HFF-Myc (cell line): ENCODE measurements around the gene GRAMD2B.

Experiments
- DNase-seq: peaks from one replicate; pipeline ENCODE4 v3.0.0-alpha.2; 2011; ENCODE audit warnings: low read depth; ENCODE audit errors: extremely low read depth
- H3K4me3 ChIP-seq: replicated peaks from 2 replicates; pipeline ENCODE4 v1.5.1; 2011; ENCODE audit warnings: low read depth, mild to moderate bottlenecking, control low read depth, low read length
- CTCF ChIP-seq: IDR thresholded peaks from 2 replicates; pipeline ENCODE4 v1.5.1; 2012; ENCODE audit warnings: mild to moderate bottlenecking, low read depth, low read length, control low read depth; ENCODE audit errors: missing control alignments

GRAMD2B gene

DNA sequence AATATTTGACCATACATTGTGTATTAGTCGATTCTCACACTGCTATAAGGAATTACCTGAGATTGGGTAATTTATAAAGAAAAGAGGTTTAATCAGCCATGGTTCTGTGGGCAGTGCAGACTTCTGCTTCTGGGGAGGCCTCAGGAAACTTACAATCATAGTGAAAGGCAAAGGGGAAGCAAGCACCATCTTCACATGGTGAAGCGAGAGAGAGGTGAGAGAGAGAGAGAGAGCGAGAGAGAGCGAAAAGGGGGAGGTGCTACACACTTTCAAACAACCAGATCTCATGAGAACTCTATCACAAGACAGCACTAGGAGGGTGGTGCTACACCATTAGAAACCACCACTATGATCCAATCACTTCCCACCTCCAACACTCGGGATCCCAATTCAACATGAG is 4.1 kb upstream of the GRAMD2B start:
- no peak for TF ChIP-seq CTCF
- DNase-seq, result no peak

GRCh38 chr5:126428421-126428820 is 5.2 kb downstream of the GRAMD2B start:
- no peak for DNase-seq
- no peak overlapping the region for H3K4me3 ChIP-seq
- TF ChIP-seq CTCF, result no peak

More for the DNA sequence above, 4.1 kb upstream of the GRAMD2B start:
- H3K4me3 ChIP-seq, result no peak overlapping the region

DNA sequence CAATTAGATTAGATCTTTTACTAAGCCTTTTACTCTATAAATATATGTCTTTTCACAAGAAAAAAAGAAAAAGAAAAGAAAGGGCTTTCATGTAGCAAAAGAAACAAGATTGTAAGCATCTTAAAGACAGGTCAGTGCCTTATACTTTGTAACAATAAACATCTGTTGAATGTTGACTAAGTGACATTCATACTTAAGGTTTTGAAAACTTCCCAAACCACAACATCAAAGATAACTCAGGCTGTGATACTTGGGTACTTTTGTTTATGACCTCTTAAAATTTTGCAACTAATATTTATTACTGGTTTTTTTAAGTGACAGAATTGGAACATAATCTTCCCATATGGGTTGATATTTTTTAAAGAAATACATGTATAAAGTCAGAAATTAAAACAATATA is 7.4 kb downstream of the GRAMD2B start:
- H3K4me3 ChIP-seq, result no peak overlapping the region
- DNase-seq, result no peak
- TF ChIP-seq CTCF, result no peak

DNA sequence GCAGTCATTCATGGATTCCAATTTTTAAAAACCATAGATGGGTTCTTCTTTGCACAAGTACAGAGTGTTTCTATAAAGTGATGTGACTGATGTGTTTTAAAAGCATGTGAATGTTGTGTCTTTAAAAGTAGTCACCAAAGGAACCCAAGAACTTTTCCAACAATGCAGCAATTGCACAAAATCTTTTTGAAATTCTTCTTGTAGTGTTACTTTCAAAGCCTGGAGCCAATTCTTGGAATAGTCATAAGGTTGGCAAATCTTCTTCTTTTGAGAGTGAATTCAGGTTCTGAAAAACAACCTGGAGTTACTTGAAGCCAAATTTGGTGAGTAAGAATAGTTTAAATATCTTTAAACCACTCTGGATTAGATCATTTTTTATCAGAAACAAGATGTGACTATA is 10.5 kb downstream of the GRAMD2B start:
- TF ChIP-seq CTCF, result no peak
- no peak overlapping the region for H3K4me3 ChIP-seq
- DNase-seq, result no peak

GRCh38 chr5:126435261-126435660 is 12.1 kb downstream of the GRAMD2B start:
- TF ChIP-seq CTCF, result no peak
- H3K4me3 ChIP-seq, result no peak overlapping the region
- no peak for DNase-seq

DNA sequence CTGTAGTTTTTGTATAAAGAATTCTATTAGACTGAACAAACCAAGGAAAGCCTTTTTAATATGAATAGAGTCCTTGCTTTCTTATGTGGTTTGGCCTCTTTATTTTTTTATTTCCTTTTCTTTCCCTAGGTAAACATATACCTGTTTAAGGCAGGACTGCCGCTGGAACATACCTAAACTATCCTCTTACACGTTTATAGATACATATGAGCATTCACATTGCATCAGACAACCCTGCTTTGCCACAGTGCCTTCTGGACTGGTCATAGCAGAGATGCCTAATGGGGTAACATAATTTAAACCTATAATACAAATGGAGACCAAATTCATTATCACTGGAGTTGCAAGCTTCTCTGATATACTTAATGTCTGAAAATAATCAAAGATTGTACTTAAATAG is 12.5 kb downstream of the GRAMD2B start:
- TF ChIP-seq CTCF, result no peak
- H3K4me3 ChIP-seq, result no peak overlapping the region
- DNase-seq, result no peak

- no peak overlapping the region for H3K4me3 ChIP-seq
- no peak for DNase-seq
Measured at GRCh38 chr5:126437721-126438120, 14.5 kb downstream of the GRAMD2B start.

More at GRCh38 chr5:126437721-126438120, 14.5 kb downstream of the GRAMD2B start:
- no peak for TF ChIP-seq CTCF
